HepG2 (cell line): ENCODE results near the gene CSE1L.

Experiments used
- CEBPG ChIP-seq: IDR thresholded peaks from 2 replicates; pipeline ENCODE4 v1.6.1; 2016
- PCBP2 ChIP-seq: fragments of 200-400 bp; formaldehyde crosslinking; optimal IDR thresholded peaks from 2 replicates; pipeline ENCODE3; 2018; ENCODE audit warnings: low read length, low read depth; ENCODE audit not compliant: poor library complexity, severe bottlenecking

GRCh38 chr20:49097159-49097558, 51.0 kb downstream of the CSE1L start:
- TF ChIP-seq CEBPG (CRISPR knock-in tag) (no peak), PCBP2 (no peak)
